HAP-1 (cell line): ENCODE measurements around the gene SNAI3.

Experiments used
- DNase-seq, 2 experiments: peaks; one replicate each; pipeline ENCODE4 v3.0.0-alpha.2; 2016 to 2020; ENCODE audit warnings: low spot score in 2 of 2
- H3K27me3 ChIP-seq: fragments of 250-450 bp; sonication (Bioruptor Pico); 2 replicates; pipeline ENCODE4 v1.5.1; 2020; ENCODE audit warnings: low read depth, mild to moderate bottlenecking, moderate library complexity
- H3K36me3 ChIP-seq: fragments of 250-450 bp; sonication (Bioruptor Pico); replicated peaks from 2 replicates; pipeline ENCODE4 v1.5.1; 2020; ENCODE audit warnings: mild to moderate bottlenecking
- H3K4me1 ChIP-seq: fragments of 250-450 bp; sonication (Bioruptor Pico); 2 replicates; pipeline ENCODE4 v1.5.1; 2020; ENCODE audit warnings: mild to moderate bottlenecking
- H3K4me3 ChIP-seq: fragments of 250-450 bp; sonication (Bioruptor Pico); 2 replicates; pipeline ENCODE4 v1.5.1; 2020; ENCODE audit warnings: mild to moderate bottlenecking, moderate library complexity
- H3K9me3 ChIP-seq: fragments of 250-450 bp; sonication (Bioruptor Pico); 2 replicates; pipeline ENCODE4 v1.5.1; 2020; ENCODE audit warnings: mild to moderate bottlenecking, moderate library complexity
- in situ Hi-C: fragments of 300-500 bp; cut with MboI; formaldehyde crosslinking; loops from 3 replicates; pipeline ENCODE4 v1.14.3; 2020; ENCODE audit warnings: low sequenced_read_pairs, inconsistent platforms, mixed read lengths

Gene SNAI3

GRCh38 chr16:88703486-88704309 is 17.4 kb upstream of the SNAI3 start:
- in situ Hi-C loops = no loop called here
- DNase-seq = no peak
- peaks cover 6% of the 10 kb centered on the region for H3K4me1 ChIP-seq

GRCh38 chr16:88702371-88703210 is 16.3 kb upstream of the SNAI3 start:
- in situ Hi-C loops = no loop called here
- H3K9me3 ChIP-seq = no peaks in the 10 kb centered on the region
- H3K4me1 ChIP-seq = peaks cover 6% of the 10 kb centered on the region
- no peak for DNase-seq
- H3K4me3 ChIP-seq = no peak overlapping the region
- H3K27me3 ChIP-seq = no peaks in the 10 kb centered on the region
- peaks cover 21% of the 10 kb centered on the region for H3K36me3 ChIP-seq

More at GRCh38 chr16:88703486-88704309, 17.4 kb upstream of the SNAI3 start:
- Histone ChIP-seq H3K4me3 (no peak overlapping the region), H3K9me3 (no peaks in the 10 kb centered on the region), H3K27me3 (no peaks in the 10 kb centered on the region), H3K36me3 (peaks cover 17% of the 10 kb centered on the region)

- Histone ChIP-seq H3K36me3 (peaks cover 23% of the 10 kb centered on the region), H3K9me3 (no peaks in the 10 kb centered on the region), H3K4me3 (no peak overlapping the region), H3K27me3 (no peaks in the 10 kb centered on the region), H3K4me1 (no peaks in the 10 kb centered on the region)
- no peak for DNase-seq
- in situ Hi-C loops = no loop called here
Measured at GRCh38 chr16:88701581-88702370, 15.5 kb upstream of the SNAI3 start.

- Histone ChIP-seq H3K4me1 (no peaks in the 10 kb centered on the region), H3K36me3 (peaks cover 20% of the 10 kb centered on the region), H3K4me3 (no peak overlapping the region), H3K9me3 (no peaks in the 10 kb centered on the region), H3K27me3 (no peaks in the 10 kb centered on the region)
- DNase-seq = no peak
- in situ Hi-C loops = no loop called here
Measured at GRCh38 chr16:88700636-88701482, 14.6 kb upstream of the SNAI3 start.

DNA sequence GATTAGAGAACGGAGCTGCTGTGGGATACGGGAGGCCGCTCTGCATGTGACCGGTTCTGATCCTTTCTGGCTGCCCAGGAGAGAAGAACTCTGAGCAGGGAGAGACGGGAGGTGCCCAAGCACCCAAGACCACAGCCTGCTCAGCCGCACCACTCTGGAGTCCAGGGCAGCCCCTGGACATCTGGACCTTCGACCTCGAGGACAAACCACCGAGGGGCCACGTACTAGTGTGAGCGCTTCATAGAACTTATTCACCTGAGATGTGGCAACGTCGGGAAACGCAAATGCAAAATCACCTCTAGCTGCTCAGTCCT is 14.0 kb upstream of the SNAI3 start:
- H3K4me3 ChIP-seq = no peak overlapping the region
- H3K9me3 ChIP-seq = no peaks in the 10 kb centered on the region
- no peaks in the 10 kb centered on the region for H3K27me3 ChIP-seq
- H3K36me3 ChIP-seq = peaks cover 20% of the 10 kb centered on the region
- no peaks in the 10 kb centered on the region for H3K4me1 ChIP-seq
- in situ Hi-C loops = no loop called here
- no peak for DNase-seq

- Histone ChIP-seq H3K9me3 (no peaks in the 10 kb centered on the region), H3K4me3 (no peak overlapping the region), H3K36me3 (peaks cover 20% of the 10 kb centered on the region), H3K27me3 (no peaks in the 10 kb centered on the region), H3K4me1 (no peaks in the 10 kb centered on the region)
- no peak for DNase-seq
- in situ Hi-C loops = no loop called here
Measured at GRCh38 chr16:88699180-88699579, 12.9 kb upstream of the SNAI3 start.

GRCh38 chr16:88698646-88699045 is 12.3 kb upstream of the SNAI3 start:
- Histone ChIP-seq H3K4me1 (no peaks in the 10 kb centered on the region), H3K4me3 (no peak overlapping the region), H3K9me3 (no peaks in the 10 kb centered on the region), H3K36me3 (peaks cover 20% of the 10 kb centered on the region), H3K27me3 (no peaks in the 10 kb centered on the region)
- no peak for DNase-seq
- in situ Hi-C loops = no loop called here

GRCh38 chr16:88697831-88698615 is 11.7 kb upstream of the SNAI3 start:
- Histone ChIP-seq H3K9me3 (no peaks in the 10 kb centered on the region), H3K4me1 (no peaks in the 10 kb centered on the region), H3K27me3 (no peaks in the 10 kb centered on the region), H3K4me3 (no peak overlapping the region), H3K36me3 (peaks cover 20% of the 10 kb centered on the region)
- in situ Hi-C loops = no loop called here
- DNase-seq = no peak

GRCh38 chr16:88697116-88697830 is 11.0 kb upstream of the SNAI3 start:
- H3K9me3 ChIP-seq = no peaks in the 10 kb centered on the region
- peaks cover 20% of the 10 kb centered on the region for H3K36me3 ChIP-seq
- in situ Hi-C loops = no loop called here
- H3K4me3 ChIP-seq = no peak overlapping the region
- H3K4me1 ChIP-seq = no peaks in the 10 kb centered on the region
- DNase-seq = no peak
- no peaks in the 10 kb centered on the region; the same call in 1 of the 2 replicates for H3K27me3 ChIP-seq

- DNase-seq = no peak
- no peaks in the 10 kb centered on the region for H3K4me1 ChIP-seq
- in situ Hi-C loops = no loop called here
- no peaks in the 10 kb centered on the region for H3K9me3 ChIP-seq
- H3K27me3 ChIP-seq = no peaks in the 10 kb centered on the region; the same call in 1 of the 2 replicates
- peaks cover 20% of the 10 kb centered on the region for H3K36me3 ChIP-seq
- no peak overlapping the region for H3K4me3 ChIP-seq
Measured at GRCh38 chr16:88696441-88696840, 10.1 kb upstream of the SNAI3 start.

DNA sequence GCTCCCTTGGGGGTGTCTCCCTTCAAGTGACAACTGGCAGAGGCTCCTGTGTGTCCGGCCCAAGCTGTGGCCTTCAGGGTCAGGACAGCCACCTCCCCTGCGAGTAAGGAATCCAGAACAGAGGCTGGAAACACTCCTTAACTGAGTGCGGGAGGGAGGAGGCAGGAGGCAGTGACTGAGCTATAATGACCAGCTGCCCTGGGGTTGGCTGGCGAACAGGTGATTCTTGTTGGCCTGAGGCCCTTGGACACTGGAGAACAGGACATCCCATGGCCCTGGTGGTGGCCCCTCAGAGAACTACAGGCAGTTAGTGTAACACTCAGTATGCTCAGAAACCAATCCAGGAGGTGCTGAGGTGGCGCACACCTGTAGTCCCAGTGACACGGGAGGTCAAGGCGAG is 9.4 kb upstream of the SNAI3 start:
- no peak for DNase-seq
- no peaks in the 10 kb centered on the region for H3K4me1 ChIP-seq
- H3K9me3 ChIP-seq = no peaks in the 10 kb centered on the region
- H3K4me3 ChIP-seq = no peak overlapping the region
- H3K36me3 ChIP-seq = peaks cover 20% of the 10 kb centered on the region
- in situ Hi-C loops = no loop called here
- H3K27me3 ChIP-seq = no peaks in the 10 kb centered on the region; the same call in 1 of the 2 replicates

DNA sequence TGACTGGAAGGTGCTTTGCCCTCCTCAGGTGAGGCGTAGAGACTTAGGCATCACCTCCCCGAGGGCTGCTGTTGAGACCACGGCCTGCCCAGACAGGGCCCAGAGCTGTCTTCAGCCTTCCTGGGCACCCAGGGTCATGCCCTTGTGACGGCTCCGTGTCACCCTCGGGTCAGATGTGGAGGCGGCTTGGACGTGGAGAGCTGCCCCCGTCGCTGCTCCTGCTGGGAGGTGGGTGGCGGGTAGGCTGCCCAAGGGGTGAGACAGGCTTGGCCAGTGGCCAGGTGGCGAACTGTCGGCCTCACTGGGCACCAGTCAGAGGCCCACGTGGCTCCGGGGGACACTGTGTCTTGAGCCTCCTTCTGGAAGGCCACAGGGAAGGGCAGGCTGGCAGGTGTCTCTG is 8.9 kb upstream of the SNAI3 start:
- no peak overlapping the region for H3K4me3 ChIP-seq
- no peaks in the 10 kb centered on the region; the same call in 1 of the 2 replicates for H3K27me3 ChIP-seq
- no peak for DNase-seq
- no peaks in the 10 kb centered on the region for H3K9me3 ChIP-seq
- in situ Hi-C loops = no loop called here
- H3K4me1 ChIP-seq = no peaks in the 10 kb centered on the region
- peaks cover 15% of the 10 kb centered on the region for H3K36me3 ChIP-seq
